ENCODE data around the gene MEIOB.
"Not testable (repeated sequence)": the region's sequence is repeated elsewhere in the genome, so short reads cannot be mapped to it uniquely, and the experiment has no call there.

MEIOB gene

GRCh38 chr16:1877089-1877488 is 5.1 kb upstream of the MEIOB start:
- DNase-seq (ENCODE audit: low spot score) = no peak

- DNase-seq (ENCODE audit: low spot score) = no peak
These were observed 4.5 kb upstream of the MEIOB start for GRCh38 chr16:1876468-1876867.

GRCh38 chr16:1876066-1876465 is 4.1 kb upstream of the MEIOB start:
- DNase-seq (ENCODE audit: low spot score) = not testable (repeated sequence)

- no peak for DNase-seq (ENCODE audit: low spot score)
These were observed 2.9 kb upstream of the MEIOB start for GRCh38 chr16:1874854-1875253.

GRCh38 chr16:1870365-1871082 is 1.4 kb downstream of the MEIOB start:
- no peak for DNase-seq (ENCODE audit: low spot score)

- no peak for DNase-seq (ENCODE audit: low spot score)
These were observed 5.9 kb downstream of the MEIOB start for GRCh38 chr16:1865902-1866690.

- no peak for DNase-seq (ENCODE audit: low spot score)
These were observed 8.1 kb downstream of the MEIOB start for GRCh38 chr16:1863681-1864460.

- no peak for DNase-seq (ENCODE audit: low spot score)
These were observed 9.6 kb downstream of the MEIOB start for GRCh38 chr16:1862394-1862793.

- no peak for DNase-seq (ENCODE audit: low spot score)
These were observed 10.2 kb downstream of the MEIOB start for GRCh38 chr16:1861730-1862129.

- no peak for DNase-seq (ENCODE audit: low spot score)
These were observed 12.3 kb downstream of the MEIOB start for GRCh38 chr16:1859650-1860049.

GRCh38 chr16:1858189-1858865 is 13.6 kb downstream of the MEIOB start:
- DNase-seq (ENCODE audit: low spot score) = no peak

GRCh38 chr16:1857433-1858097 is 14.4 kb downstream of the MEIOB start:
- DNase-seq (ENCODE audit: low spot score) = no peak

GRCh38 chr16:1851793-1852192 is 20.2 kb downstream of the MEIOB start:
- no peak for DNase-seq (ENCODE audit: low spot score)

- no peak for DNase-seq (ENCODE audit: low spot score)
These were observed 21.0 kb downstream of the MEIOB start for GRCh38 chr16:1850981-1851380.

- DNase-seq (ENCODE audit: low spot score) = no peak
These were observed 25.5 kb downstream of the MEIOB start for GRCh38 chr16:1846416-1846815.

GRCh38 chr16:1845985-1846384 is 26.0 kb downstream of the MEIOB start:
- DNase-seq (ENCODE audit: low spot score) = no peak

- DNase-seq (ENCODE audit: low spot score) = no peak
These were observed 32.4 kb downstream of the MEIOB start for GRCh38 chr16:1839554-1839953.

GRCh38 chr16:1834096-1834495 is 37.9 kb downstream of the MEIOB start:
- no peak for DNase-seq (ENCODE audit: low spot score)

- DNase-seq (ENCODE audit: low spot score) = no peak
These were observed 39.0 kb downstream of the MEIOB start for GRCh38 chr16:1832838-1833454.

GRCh38 chr16:1831186-1832075 is 40.5 kb downstream of the MEIOB start:
- DNase-seq (ENCODE audit: low spot score) = no peak
